Lower lobe of right lung (tissue), 2 donors: Measurements from ENCODE around the gene B4GALT6. TPM values are rescaled to one million over a fixed set of nuclear protein-coding genes. Genes with fewer than 3 reads are reported as not detected.

Experiments
- ATAC-seq, 2 donors: fragments of 200-7000 bp; cut with Tn5 transposase; one replicate each; pipeline ENCODE4 v1.9.1; 2020 to 2022; ENCODE audit warnings: mild to moderate bottlenecking in 2 of 2, moderate library complexity in 2 of 2
- DNase-seq: peaks from one replicate; pipeline ENCODE4 v3.0.0-alpha.2; 2020
- H3K27ac ChIP-seq: fragments of 200-600 bp; one replicate; pipeline ENCODE4 v1.8.0; 2022
- H3K27me3 ChIP-seq: fragments of 200-600 bp; one replicate; pipeline ENCODE4 v1.8.0; 2022; ENCODE audit warnings: low read depth
- H3K36me3 ChIP-seq: fragments of 200-600 bp; one replicate; pipeline ENCODE4 v1.8.0; 2022; ENCODE audit warnings: mild to moderate bottlenecking
- H3K4me1 ChIP-seq: fragments of 200-600 bp; one replicate; pipeline ENCODE4 v1.8.0; 2022
- H3K4me3 ChIP-seq: fragments of 200-600 bp; one replicate; pipeline ENCODE4 v1.8.0; 2022; ENCODE audit warnings: mild to moderate bottlenecking
- H3K9me3 ChIP-seq: fragments of 200-600 bp; one replicate; pipeline ENCODE4 v1.8.0; 2022
- intact Hi-C: fragments of 100-400 bp; cut with DNase I; formaldehyde crosslinking; loops from one replicate; pipeline ENCODE4 v1.11.0; 2022
- total RNA-seq: library from RNA; stranded (reverse); fragmentation: NEBNext Ultra II Directional; extraction: Animal tissue kit (Norgen Biotek cat#: 25700); gene quantifications from one replicate; pipeline ENCODE4 v1.2.1, GENCODE V29; 2021
- TF ChIP-seq, protein P1 (sequence below): fragments of 200-600 bp; IDR thresholded peaks from one replicate; pipeline ENCODE4 v1.8.0; 2022; ENCODE audit warnings: antibody characterized with exemption, mild to moderate bottlenecking
- donor health status: DM: no; HTN: yes; CAD: no; lungs with severe emphysema.

B4GALT6 gene
- total RNA-seq, 1 donor from 2014 or later: 4.6 TPM

- Histone ChIP-seq H3K27ac (no peak overlapping the region), H3K27me3 (no peaks in the 10 kb centered on the region), H3K4me3 (no peak overlapping the region), H3K4me1 (no peaks in the 10 kb centered on the region), H3K9me3 (no peaks in the 10 kb centered on the region), H3K36me3 (no peaks in the 10 kb centered on the region)
- no peak for DNase-seq
- intact Hi-C loops: no loop called here
- TF ChIP-seq, protein P1, sequence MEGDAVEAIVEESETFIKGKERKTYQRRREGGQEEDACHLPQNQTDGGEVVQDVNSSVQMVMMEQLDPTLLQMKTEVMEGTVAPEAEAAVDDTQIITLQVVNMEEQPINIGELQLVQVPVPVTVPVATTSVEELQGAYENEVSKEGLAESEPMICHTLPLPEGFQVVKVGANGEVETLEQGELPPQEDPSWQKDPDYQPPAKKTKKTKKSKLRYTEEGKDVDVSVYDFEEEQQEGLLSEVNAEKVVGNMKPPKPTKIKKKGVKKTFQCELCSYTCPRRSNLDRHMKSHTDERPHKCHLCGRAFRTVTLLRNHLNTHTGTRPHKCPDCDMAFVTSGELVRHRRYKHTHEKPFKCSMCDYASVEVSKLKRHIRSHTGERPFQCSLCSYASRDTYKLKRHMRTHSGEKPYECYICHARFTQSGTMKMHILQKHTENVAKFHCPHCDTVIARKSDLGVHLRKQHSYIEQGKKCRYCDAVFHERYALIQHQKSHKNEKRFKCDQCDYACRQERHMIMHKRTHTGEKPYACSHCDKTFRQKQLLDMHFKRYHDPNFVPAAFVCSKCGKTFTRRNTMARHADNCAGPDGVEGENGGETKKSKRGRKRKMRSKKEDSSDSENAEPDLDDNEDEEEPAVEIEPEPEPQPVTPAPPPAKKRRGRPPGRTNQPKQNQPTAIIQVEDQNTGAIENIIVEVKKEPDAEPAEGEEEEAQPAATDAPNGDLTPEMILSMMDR: no peak
- ATAC-seq: no peak
Observed at GRCh38 chr18:31586616-31587015, 97.8 kb downstream of the B4GALT6 start.

- Histone ChIP-seq H3K4me1 (no peaks in the 10 kb centered on the region), H3K27me3 (no peaks in the 10 kb centered on the region), H3K9me3 (no peaks in the 10 kb centered on the region), H3K36me3 (no peaks in the 10 kb centered on the region), H3K27ac (no peak overlapping the region), H3K4me3 (no peak overlapping the region)
- intact Hi-C loops: no loop called here
- DNase-seq (no peak), ATAC-seq (no peak)
- TF ChIP-seq, protein P1: no peak
Observed at GRCh38 chr18:31585991-31586390, 98.4 kb downstream of the B4GALT6 start.

GRCh38 chr18:31583185-31583854 is 101.1 kb downstream of the B4GALT6 start:
- ATAC-seq (no peak), DNase-seq (no peak)
- Histone ChIP-seq H3K9me3 (no peaks in the 10 kb centered on the region), H3K27ac (no peak overlapping the region), H3K4me1 (no peaks in the 10 kb centered on the region), H3K27me3 (no peaks in the 10 kb centered on the region), H3K4me3 (no peak overlapping the region), H3K36me3 (no peaks in the 10 kb centered on the region)
- intact Hi-C loops: no loop called here
- TF ChIP-seq, protein P1: no peak

- Histone ChIP-seq H3K4me3 (no peak overlapping the region), H3K27ac (no peak overlapping the region), H3K9me3 (no peaks in the 10 kb centered on the region), H3K4me1 (no peaks in the 10 kb centered on the region), H3K27me3 (no peaks in the 10 kb centered on the region), H3K36me3 (no peaks in the 10 kb centered on the region)
- no peak for DNase-seq
- TF ChIP-seq, protein P1: no peak
- intact Hi-C loops: no loop called here
- no peak for ATAC-seq
Observed at GRCh38 chr18:31581498-31582197, 102.7 kb downstream of the B4GALT6 start.

- ATAC-seq (no peak), DNase-seq (no peak)
- H3K27me3 ChIP-seq: no peaks in the 10 kb centered on the region
- H3K27ac ChIP-seq: no peak overlapping the region
- no peaks in the 10 kb centered on the region for H3K9me3 ChIP-seq
- H3K4me1 ChIP-seq: no peaks in the 10 kb centered on the region
- intact Hi-C loops: no loop called here
- TF ChIP-seq, protein P1: no peak
- no peak overlapping the region for H3K4me3 ChIP-seq
- H3K36me3 ChIP-seq: no peaks in the 10 kb centered on the region
Observed at GRCh38 chr18:31579375-31579774, 105.0 kb downstream of the B4GALT6 start.
